ENCODE results near the gene NSF. TPM values are rescaled to one million over a fixed set of nuclear protein-coding genes. Genes with fewer than 3 reads are reported as not detected.
"Not testable (repeated sequence)": the region's sequence is repeated elsewhere in the genome, so short reads cannot be mapped to it uniquely, and the experiment has no call there.

Gene NSF
- total RNA-seq, 1 donor: 21.0 TPM

GRCh38 chr17:46772475-46773220 lies 182.2 kb downstream of the NSF start:
- DNase-seq (ENCODE audit: low read depth in 2 of 3, low spot score in 2 of 3): no peak

DNA sequence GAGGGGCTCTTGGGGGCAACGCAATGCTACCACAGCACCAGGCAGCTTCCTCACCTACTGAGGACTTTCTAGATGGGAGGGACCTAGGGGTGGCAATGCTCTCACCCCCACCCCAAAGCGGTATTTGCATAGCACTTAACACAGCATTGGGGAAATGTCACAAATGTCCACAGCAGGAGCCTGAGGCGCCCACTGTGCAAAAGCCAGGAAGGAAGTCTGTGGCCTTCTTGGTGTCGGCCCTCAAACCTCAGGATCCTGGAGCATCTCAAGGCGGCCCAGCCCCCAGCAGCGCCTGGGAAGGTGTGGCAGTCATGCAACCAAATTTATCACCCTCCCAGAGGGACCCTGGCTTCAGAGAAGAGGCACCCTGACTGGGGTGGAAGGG lies 182.7 kb downstream of the NSF start:
- DNase-seq (ENCODE audit: low read depth in 2 of 3, low spot score in 2 of 3): peak in 2 of 3 donors; percentile 29 to 43

DNA sequence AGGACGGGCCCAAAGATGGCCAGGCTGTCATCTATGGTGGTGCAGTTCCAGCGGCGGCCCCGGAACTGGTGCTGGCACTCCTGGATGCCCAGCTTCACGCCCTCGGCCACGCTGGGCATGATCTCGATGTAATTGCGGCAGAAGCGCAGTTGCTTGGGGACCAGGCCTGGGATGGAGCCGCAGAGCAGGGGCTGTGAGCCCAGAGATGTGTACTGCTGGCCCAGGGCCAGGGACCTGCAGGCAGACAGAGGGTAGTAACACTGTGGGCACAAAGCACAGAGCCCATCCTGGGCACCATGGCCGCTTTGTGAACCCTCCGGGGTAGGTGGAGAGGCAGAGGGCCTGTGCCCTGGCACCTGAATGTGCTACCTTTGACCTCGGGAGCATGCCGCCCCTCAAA lies 183.2 kb downstream of the NSF start:
- no peak for DNase-seq (ENCODE audit: low read depth in 2 of 3, low spot score in 2 of 3)

DNA sequence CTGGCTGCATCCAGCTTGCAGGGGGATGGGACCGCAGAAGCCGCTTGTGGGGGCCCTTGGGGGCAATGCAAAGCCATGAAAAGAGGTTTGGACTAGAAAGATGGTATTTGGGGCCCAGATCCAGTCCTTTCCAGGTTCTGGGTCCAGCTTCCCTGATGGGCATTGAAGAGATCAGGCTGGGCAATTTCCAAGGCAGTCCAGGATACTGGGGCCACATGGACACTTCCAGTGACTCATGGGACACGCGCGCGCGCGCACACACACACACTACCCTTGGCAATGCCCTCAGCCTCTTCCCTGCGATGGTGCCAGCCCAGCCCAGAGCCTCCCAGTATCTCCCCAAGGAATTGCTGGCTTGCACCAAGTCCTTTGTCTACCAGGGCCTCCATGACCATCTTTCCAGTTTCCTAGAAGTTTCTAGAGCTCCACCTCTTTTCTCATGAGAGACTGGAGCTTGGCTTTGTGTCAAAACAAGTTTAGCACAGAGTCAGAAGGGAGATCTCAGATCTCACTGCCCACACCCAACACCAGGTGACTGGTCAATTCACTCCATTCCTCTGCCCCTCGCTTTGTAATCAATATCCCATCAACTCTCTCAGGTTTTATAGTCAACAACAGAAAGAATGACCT lies 183.8 kb downstream of the NSF start:
- DNase-seq (ENCODE audit: low read depth in 2 of 3, low spot score in 2 of 3): no peak

DNA sequence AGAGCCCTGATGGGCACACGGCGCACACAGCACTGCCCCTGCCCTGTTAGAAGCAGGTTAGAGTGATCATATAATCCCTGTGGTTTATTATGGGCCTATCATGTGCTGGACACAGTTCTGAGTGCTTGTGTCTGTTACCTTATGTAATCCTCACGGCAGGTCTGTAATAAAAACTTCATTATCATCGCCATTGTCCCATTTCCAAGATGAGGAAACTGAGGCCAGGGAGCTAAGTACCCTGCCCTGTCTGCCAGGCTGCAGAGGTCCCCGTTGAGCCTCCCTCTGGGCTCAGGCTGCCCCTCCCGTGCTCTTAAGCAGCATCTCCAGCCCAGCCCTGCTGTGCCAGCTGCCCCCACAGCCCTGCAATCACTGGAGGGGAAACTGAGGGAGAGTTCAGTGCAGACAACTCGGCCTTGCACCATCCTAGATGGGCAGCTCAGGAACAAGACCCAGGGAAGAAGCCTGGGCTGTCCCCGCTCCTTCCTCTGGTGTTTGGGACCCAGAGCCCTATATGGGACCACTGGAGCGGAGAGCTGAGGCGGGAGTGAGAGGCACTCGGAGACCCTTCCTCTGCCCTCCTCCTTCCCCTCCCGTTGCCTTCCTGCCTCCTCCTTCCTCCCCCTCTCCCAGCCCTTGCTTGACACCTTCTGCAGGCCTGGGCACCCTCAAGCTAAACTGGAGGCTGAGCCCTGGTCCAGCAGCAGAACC lies 186.0 kb downstream of the NSF start:
- no peak for DNase-seq (ENCODE audit: low read depth in 2 of 3, low spot score in 2 of 3)

- DNase-seq (ENCODE audit: low read depth in 2 of 3, low spot score in 2 of 3): peak in 1 of 3 donors; percentile 33
Observed at GRCh38 chr17:46777943-46778915, 187.8 kb downstream of the NSF start.

DNA sequence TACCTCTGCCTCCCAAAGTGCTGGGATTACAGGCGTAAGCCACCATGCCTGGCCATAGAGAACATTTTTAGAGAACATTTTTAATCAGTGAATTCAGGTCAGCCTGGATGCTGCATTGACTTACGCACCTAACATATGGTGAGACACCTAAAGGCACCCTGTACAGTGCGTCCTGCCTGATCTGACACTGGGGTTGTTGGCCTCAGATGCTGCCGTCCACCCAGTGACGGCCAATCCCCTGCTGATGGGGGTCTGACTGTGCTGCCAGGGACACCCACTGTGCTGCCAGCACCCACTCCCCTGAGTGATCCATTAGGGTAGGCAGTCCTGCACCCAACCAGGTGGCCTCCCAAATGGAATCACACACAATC lies 189.5 kb downstream of the NSF start:
- DNase-seq (ENCODE audit: low read depth in 2 of 3, low spot score in 2 of 3): no peak

- peak in 2 of 3 donors; percentile 36 to 38 for DNase-seq (ENCODE audit: low read depth in 2 of 3, low spot score in 2 of 3)
Observed at GRCh38 chr17:46782250-46782953, 191.9 kb downstream of the NSF start.

DNA sequence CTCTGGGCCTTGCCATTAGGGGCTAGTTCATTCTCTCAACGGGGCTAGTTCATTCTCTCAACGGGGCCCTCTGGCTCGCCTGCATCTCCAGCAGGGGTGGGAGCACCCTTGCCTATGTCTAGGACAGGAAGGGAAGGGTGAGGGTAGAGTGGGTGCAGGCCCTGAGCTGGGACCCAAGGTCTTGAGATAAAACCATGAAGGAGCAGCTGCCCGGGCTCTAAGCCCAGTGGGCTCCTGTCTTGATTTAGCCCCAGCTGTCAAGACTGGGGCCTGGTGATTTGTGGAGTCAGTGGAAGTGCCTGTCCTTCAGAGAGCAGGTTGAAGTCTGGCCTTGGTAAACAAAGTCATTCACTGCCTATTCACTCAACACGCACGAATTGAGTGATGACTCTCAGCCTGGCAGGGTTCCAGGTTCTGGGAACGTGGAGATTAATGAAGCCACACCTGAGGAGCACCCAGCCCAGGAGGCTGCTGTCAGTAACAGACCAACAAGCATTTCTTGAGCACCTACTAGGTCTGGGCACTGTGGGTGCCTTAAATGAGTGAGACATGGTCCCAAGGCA lies 192.6 kb downstream of the NSF start:
- no peak for DNase-seq (ENCODE audit: low read depth in 2 of 3, low spot score in 2 of 3)

DNA sequence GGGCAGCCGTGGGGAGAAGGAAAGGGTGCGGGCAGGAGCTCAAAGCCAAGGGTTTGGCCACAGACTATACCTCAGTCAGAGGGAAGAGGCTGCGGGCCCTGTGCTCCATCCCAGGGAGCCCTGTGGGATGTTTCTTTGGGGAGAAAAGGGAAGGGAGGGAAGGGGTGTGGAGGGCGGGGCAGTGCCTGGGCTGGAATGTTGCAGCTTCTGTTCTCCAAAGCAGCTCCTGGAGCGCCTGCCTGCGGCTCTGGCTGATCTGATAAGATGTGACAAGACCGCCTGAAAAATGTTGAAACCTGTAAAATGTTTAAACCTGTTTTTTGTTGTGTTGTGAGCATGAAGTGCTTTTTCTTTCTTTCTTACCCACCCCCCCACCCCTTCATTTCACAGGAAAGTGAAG lies 195.2 kb downstream of the NSF start:
- no peak for DNase-seq (ENCODE audit: low read depth in 2 of 3, low spot score in 2 of 3)

- DNase-seq (ENCODE audit: low read depth in 2 of 3, low spot score in 2 of 3): no peak
Observed at GRCh38 chr17:46787478-46787877, 197.0 kb downstream of the NSF start.

DNA sequence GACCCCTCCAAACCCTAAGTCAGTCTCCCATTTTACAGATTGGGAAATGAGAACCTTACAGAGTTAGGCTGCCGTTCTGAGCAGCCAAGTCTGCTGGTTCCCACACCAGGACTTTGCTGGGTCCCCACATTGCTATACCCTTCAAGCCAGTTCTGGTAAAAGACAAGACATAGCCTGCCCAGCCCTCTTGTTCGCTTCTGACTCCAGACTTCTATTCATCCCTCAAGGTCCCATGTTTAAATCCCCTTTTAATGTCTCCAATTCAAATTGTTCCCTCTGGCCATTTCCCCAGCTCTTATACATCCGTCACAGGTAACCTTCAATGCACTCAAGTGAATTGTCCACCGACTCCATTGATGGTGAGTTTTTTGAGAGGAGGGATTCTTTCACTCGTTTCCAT lies 197.8 kb downstream of the NSF start:
- no peak for DNase-seq (ENCODE audit: low read depth in 2 of 3, low spot score in 2 of 3)

DNA sequence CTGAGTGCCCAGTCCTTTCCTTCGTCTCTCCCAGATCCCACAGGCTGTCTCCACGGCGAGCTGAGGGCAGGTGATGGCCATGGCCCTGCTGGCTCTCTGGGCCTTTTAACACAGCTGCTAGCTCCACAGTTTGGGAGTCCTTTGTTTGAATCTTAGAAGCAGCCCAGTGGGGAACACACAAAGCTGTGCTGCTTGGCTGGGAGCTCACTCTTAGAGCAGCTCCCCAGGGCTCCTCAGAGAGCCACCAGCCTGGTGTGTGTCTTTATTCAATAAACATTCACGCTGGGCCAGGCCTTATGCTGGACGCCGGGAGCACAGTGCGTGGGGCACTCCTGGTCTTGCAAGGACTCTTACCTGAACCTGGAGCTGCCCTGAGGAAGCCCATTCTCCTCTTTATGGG lies 198.3 kb downstream of the NSF start:
- no peak for DNase-seq (ENCODE audit: low read depth in 2 of 3, low spot score in 2 of 3)

GRCh38 chr17:46789610-46790009 lies 199.1 kb downstream of the NSF start:
- DNase-seq (ENCODE audit: low read depth in 2 of 3, low spot score in 2 of 3): no peak

DNA sequence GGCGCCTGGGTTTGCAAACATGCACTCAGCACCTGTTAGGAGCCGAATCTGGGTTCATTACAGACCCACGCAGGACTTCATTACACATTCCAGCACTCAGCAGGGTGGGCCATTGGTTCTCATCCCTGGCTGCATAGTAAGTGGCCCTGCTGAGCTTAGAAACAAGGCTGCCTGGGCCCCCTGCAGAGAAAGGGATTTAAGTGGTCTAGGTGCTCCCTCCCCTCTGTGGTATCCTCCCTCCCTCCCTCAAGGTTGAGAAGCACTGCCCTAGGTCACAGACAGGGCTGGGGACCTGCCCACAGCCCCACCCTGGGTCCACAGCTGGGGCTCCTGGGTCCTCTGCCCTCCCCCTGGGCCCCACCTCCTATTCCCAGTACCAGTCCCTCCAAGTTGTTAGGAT lies 199.7 kb downstream of the NSF start:
- DNase-seq (ENCODE audit: low read depth in 2 of 3, low spot score in 2 of 3): no peak

GRCh38 chr17:46791531-46791930 lies 201.1 kb downstream of the NSF start:
- no peak for DNase-seq (ENCODE audit: low read depth in 2 of 3, low spot score in 2 of 3)

- DNase-seq (ENCODE audit: low read depth in 2 of 3, low spot score in 2 of 3): no peak
Observed at GRCh38 chr17:46792071-46792470, 201.6 kb downstream of the NSF start.

DNA sequence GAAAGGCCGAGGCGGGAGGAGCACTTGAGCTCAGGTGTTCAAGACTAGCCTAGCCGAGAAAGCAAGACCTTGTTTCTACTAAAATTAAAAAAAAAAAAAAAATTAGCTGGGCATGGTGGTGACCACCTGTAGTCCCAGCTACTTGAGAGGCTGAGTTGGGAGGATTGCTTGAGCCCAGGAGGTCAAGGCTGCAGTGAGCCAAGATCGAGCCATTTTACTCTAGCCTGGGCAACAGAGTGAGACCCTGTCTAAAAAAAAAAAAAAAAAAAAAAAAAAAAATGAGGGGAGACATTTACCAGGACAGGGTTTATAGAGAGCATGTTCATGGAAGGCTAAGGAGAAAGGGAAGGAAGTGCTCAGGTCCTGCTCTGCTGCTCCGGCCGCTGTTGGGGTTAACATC lies 202.6 kb downstream of the NSF start:
- not testable (repeated sequence) for DNase-seq (ENCODE audit: low read depth in 2 of 3, low spot score in 2 of 3)

GRCh38 chr17:46793541-46793940 lies 203.1 kb downstream of the NSF start:
- no peak for DNase-seq (ENCODE audit: low read depth in 2 of 3, low spot score in 2 of 3)

- no peak for DNase-seq (ENCODE audit: low read depth in 2 of 3, low spot score in 2 of 3)
Observed at GRCh38 chr17:46794318-46794717, 203.8 kb downstream of the NSF start.
